HUES6 (cell line): Measurements from ENCODE around the gene URI1.
"Not testable (repeated sequence)": the region's sequence is repeated elsewhere in the genome, so short reads cannot be mapped to it uniquely, and the experiment has no call there.

Experiments
- H3K27ac ChIP-seq: 2 replicates; pipeline ENCODE4 v1.7.0; 2013; ENCODE audit warnings: low read depth, mild to moderate bottlenecking, low read length, inconsistent platforms
- H3K27me3 ChIP-seq: 2 replicates; pipeline ENCODE4 v1.6.1; 2013; ENCODE audit warnings: low read length; ENCODE audit not compliant: control insufficient read depth, insufficient read depth
- H3K36me3 ChIP-seq: 2 replicates; pipeline ENCODE4 v1.6.1; 2013; ENCODE audit warnings: low read length; ENCODE audit not compliant: control insufficient read depth, insufficient read depth
- H3K4me1 ChIP-seq: 2 replicates; pipeline ENCODE4 v1.6.1; 2013; ENCODE audit warnings: low read length; ENCODE audit not compliant: control insufficient read depth, insufficient read depth
- H3K4me3 ChIP-seq: 2 replicates; pipeline ENCODE4 v1.5.1; 2013; ENCODE audit warnings: low read depth, low read length
- H3K9ac ChIP-seq: one replicate; pipeline ENCODE4 v1.6.1; 2013; ENCODE audit warnings: mild to moderate bottlenecking, low read length
- H3K9me3 ChIP-seq: 2 replicates; pipeline ENCODE4 v1.6.1; 2013; ENCODE audit warnings: low read depth, low read length; ENCODE audit not compliant: control insufficient read depth, insufficient read depth

The URI1 gene, protein sequence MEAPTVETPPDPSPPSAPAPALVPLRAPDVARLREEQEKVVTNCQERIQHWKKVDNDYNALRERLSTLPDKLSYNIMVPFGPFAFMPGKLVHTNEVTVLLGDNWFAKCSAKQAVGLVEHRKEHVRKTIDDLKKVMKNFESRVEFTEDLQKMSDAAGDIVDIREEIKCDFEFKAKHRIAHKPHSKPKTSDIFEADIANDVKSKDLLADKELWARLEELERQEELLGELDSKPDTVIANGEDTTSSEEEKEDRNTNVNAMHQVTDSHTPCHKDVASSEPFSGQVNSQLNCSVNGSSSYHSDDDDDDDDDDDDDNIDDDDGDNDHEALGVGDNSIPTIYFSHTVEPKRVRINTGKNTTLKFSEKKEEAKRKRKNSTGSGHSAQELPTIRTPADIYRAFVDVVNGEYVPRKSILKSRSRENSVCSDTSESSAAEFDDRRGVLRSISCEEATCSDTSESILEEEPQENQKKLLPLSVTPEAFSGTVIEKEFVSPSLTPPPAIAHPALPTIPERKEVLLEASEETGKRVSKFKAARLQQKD

DNA sequence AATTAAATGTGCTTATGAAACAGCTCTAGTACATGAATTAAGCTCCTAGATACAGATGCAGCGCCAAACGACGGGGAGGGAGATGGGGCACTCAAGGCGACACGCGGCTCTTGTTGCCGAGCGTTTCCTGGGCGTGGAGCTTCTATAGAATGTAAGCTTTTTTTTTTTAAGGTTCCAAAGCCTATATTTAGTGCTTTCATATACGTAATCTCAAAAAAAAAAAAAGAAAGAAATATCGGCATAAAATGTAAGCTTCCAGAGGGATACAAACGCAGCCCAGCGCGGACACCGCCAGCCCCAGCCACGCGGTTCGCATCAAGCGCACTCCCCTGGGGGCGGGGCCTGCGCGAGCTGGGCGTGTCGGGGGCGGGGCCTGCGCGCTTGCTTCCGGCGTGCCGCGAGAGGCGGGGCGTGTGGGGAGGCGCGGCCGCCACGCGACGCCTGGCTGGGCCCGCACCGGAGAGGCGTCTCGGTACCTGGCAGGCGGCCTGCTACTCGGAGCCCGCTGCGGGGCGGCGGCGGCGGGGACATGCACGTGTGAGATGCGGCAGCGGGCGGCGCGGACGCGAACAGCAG is at the start of gene URI1:
TSS of gene URI1 (plus strand) at position 412 of the 576 bp plus-strand sequence. CDS start 309 bp downstream, outside the sequence.
- Histone ChIP-seq H3K27me3 (peaks cover 16% of the 10 kb centered on the region), H3K4me3 (peak within 1 kb of the TSS; percentile 95), H3K4me1 (no peaks in the 10 kb centered on the region), H3K36me3 (peaks cover 3% of the 10 kb centered on the region; the same call in 1 of the 2 replicates), H3K9ac (peak within 1 kb of the TSS; percentile 93), H3K9me3 (peaks cover 12% of the 10 kb centered on the region; the same call in 1 of the 2 replicates), H3K27ac (peak within 1 kb of the TSS; percentile 48)

DNA sequence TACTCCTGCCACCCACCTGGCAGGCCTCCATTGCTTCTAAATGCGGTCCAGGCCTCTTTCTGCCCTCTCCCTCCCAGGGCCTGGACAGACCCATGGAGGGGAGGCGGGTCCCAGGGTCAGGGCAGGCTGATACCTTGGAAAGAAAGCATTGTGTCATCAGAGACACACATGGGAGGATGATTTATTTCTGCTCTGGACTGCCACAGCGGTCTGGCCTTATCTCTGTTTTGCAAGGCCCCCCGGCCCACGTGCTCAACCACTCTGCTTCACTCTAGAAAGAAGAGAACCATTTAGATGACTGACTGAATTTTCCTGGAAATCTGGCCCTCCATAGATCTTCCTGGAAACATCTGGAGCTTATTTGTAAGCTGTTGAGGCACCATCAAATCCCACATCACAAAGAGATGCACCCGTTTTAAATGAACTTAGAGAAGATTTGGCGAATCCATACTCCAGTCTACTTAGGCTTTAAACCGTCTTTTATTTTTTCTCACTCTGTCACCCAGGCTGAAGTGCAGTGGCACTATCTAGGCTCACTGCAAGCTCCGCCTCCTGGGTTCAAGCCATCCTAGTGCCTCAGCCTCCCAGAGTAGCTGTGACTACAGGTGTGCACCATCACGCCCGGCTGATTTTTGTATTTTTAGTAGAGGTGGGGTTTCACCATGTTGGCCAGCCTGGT is 48.3 kb upstream of the URI1 start:
- Histone ChIP-seq H3K4me1 (no peaks in the 10 kb centered on the region), H3K36me3 (no peaks in the 10 kb centered on the region), H3K9ac (no peak overlapping the region), H3K27ac (no peak overlapping the region), H3K4me3 (no peak overlapping the region), H3K27me3 (no peaks in the 10 kb centered on the region), H3K9me3 (no peaks in the 10 kb centered on the region)

DNA sequence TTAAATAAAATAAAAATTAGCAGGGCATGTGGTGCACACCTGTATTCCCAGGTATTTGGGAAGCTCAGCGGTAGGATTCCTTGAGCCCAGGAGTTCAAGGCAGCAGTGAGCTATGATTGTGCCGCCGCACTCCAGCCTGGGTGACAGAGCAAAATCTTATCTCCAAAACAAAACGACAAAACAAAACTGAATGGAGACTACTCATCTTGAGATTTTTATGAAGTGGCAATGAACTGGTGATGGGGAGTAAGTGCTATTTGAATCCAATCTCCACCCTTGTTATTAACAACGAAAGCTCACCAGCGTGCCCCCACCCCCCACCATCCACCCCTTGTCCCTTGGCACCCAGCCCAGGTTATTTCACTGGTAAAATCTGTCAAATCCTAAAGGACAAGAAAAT is 45.2 kb upstream of the URI1 start:
- Histone ChIP-seq H3K27me3 (no peaks in the 10 kb centered on the region), H3K4me1 (no peaks in the 10 kb centered on the region), H3K27ac (no peak overlapping the region), H3K36me3 (no peaks in the 10 kb centered on the region), H3K9ac (no peak overlapping the region), H3K4me3 (no peak overlapping the region), H3K9me3 (no peaks in the 10 kb centered on the region)

DNA sequence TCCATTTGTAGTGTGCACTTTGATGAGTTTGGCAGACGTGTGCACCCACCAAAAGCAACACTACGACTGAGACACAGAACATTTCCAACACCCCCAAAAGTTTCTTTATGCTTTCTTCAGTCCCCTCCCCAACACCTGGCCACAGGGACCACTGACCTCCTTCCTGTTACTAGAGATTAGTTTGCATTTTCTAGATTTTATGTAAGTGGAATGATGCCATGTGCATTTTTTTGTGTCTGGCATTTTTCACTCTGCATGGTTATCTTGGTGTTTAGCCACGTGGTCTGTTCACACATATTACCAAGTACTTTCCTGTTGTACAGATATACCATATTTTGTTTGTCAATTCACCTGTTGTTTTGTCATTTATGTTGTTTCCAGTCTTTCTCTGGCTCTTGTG is 44.6 kb upstream of the URI1 start:
- Histone ChIP-seq H3K4me3 (no peak overlapping the region), H3K9me3 (no peaks in the 10 kb centered on the region), H3K4me1 (no peaks in the 10 kb centered on the region), H3K27ac (no peak overlapping the region), H3K36me3 (no peaks in the 10 kb centered on the region), H3K9ac (no peak overlapping the region), H3K27me3 (no peaks in the 10 kb centered on the region)

DNA sequence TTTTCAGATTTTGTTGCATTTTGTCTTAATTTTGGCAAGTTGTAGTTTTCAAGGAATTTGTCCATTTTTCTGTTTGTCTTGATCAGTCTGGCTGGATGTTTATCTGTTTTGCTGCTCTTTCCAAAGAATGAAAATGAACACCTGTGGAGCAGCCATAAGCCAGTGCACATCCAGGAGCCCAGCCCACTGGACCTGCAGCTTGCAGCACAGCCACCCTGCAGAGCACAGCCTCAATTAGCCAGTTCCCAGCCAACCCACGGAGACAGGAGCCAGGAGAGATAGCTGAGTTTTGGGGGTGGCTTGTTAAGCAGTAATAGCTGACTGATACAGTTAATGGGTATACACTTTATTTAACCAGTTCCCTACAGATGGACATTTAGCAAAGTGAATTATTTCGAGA is 38.0 kb upstream of the URI1 start:
- no peaks in the 10 kb centered on the region for H3K4me1 ChIP-seq
- no peak overlapping the region for H3K27ac ChIP-seq
- no peak overlapping the region for H3K9ac ChIP-seq
- no peaks in the 10 kb centered on the region for H3K36me3 ChIP-seq
- H3K4me3 ChIP-seq: no peak overlapping the region
- no peaks in the 10 kb centered on the region for H3K27me3 ChIP-seq
- H3K9me3 ChIP-seq: peaks cover 5% of the 10 kb centered on the region

DNA sequence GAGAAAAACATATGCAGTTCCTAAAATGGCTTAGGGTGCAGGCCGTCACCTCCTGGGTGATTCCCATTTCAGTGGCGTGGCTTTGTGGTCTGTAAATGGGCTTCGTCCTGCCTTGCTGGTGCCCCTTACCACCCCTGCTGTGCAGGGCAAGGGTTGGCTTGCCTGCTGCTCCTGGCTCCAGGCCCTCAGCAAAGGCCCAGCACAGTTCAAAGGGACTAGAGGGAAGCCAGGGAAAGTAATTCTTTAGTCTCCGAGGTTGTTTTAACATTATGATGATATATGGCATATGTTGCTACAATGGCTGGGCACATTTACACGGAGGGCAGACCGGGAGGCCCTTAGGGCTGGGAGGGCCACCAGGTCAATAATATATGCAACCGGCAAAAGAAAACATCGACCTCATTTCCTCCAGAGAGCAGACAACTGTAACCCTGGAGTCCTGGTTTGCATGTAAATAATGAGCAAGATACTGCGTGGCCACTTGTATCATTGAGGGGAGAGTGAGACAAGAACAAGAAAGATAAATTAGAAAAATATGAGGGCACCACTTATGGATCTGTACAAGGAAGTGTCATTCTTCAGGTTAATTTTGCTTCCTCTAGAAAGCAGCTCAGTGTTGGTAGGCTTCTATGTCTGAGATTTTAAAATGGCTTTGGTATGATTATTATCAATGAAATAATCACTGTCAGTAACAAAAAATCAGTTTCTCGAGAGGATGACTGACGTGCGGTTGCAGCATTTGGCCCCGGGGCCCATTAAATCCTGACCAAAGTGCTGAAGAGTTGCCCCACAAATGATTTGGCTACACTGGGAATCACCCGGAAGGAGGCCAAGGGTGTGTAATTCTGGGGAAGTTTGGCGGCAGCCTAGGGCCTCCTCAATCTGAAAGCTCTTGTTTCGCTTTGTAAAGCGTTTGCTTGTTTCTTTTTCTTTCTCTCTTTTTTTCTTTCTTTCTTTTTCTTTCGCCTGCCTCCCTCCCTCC is 32.8 kb upstream of the URI1 start:
- Histone ChIP-seq H3K4me1 (no peaks in the 10 kb centered on the region), H3K36me3 (no peaks in the 10 kb centered on the region), H3K9me3 (no peaks in the 10 kb centered on the region), H3K27ac (no peak overlapping the region), H3K9ac (no peak overlapping the region), H3K27me3 (no peaks in the 10 kb centered on the region), H3K4me3 (no peak overlapping the region)

DNA sequence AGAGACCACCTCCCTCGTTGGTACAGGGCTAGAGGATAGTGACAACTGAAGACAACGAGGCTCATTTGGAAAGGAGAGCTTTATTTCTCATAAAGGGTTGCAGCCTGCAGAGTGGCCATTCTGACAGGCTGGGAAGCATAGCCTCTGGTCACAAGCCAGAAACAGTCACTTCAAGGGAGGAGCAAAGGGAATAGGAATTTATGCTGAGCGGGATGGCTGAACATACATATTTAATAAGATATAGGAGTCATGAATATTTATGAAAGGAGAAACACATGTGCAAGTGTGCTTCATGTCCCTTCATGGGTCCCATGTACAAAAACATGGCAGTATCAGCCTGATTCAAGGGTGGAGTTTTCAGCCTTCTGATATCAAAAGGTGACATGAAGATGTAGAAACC is 27.1 kb upstream of the URI1 start:
- Histone ChIP-seq H3K4me3 (no peak overlapping the region), H3K36me3 (no peaks in the 10 kb centered on the region), H3K27me3 (no peaks in the 10 kb centered on the region), H3K9ac (no peak overlapping the region), H3K9me3 (no peaks in the 10 kb centered on the region), H3K4me1 (no peaks in the 10 kb centered on the region), H3K27ac (no peak overlapping the region)

DNA sequence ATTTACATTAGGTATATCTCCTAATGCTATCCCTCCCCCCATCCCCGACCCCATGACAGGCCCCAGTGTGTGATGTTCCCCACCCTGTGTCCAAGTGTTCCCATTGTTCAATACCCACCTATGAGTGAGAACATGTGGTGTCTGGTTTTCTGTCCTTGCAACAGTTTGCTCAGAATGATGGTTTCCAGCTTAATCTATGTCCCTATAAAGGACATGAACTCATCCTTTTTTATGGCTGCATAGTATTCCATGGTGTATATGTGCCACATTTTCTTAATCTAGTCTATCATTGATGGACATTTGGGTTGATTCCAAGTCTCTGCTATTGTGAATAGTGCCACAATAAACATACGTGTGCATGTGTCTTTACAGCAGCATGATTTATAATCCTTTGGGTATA is 26.2 kb upstream of the URI1 start:
- not testable (repeated sequence) for H3K27me3 ChIP-seq, H3K9ac ChIP-seq, H3K4me1 ChIP-seq, H3K27ac ChIP-seq, H3K36me3 ChIP-seq, H3K4me3 ChIP-seq, H3K9me3 ChIP-seq

DNA sequence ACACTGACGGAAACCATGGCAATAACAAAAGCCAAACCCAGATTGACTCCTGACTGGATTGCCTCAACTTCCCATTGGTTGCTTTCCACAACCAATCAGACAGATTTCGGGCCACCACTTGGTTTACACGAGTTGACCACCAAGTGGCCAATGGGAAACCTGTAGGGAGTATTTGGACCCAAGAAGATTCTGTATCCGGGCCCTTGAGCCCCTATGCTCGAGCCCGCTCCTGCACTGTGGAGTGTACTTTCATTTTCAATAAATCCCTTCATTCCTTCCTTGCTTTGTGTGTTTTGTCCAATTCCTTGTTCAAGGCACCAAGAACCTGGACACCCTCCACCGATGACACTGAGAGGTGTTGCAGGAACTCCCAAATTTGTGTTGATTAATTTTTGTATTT is 24.1 kb upstream of the URI1 start:
- Histone ChIP-seq H3K27me3 (no peaks in the 10 kb centered on the region), H3K4me3 (no peak overlapping the region), H3K9me3 (no peaks in the 10 kb centered on the region), H3K36me3 (no peaks in the 10 kb centered on the region), H3K4me1 (no peaks in the 10 kb centered on the region), H3K9ac (no peak overlapping the region), H3K27ac (no peak overlapping the region)

DNA sequence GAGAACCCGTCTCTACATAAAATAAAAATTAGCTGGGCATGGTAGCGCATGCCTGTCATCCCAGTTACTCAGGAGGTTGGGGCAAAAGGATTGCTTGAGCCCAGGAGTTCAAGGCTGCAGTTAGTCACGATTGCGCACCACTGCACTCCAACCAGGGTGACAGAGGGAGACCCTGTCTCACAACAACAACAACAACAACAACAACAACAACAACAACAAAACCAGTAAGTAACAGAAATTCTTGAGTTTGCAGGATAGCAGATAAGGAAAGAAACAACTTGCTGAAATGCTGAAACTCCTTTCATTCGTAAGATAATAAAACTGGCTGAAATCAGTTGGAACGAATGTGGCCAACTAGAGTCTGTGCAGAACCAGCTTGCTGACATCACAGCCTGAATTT is 23.1 kb upstream of the URI1 start:
- Histone ChIP-seq H3K9ac (no peak overlapping the region), H3K27me3 (no peaks in the 10 kb centered on the region), H3K36me3 (no peaks in the 10 kb centered on the region), H3K4me3 (no peak overlapping the region), H3K27ac (no peak overlapping the region), H3K4me1 (no peaks in the 10 kb centered on the region), H3K9me3 (no peaks in the 10 kb centered on the region)
